Gastroesophageal sphincter (tissue), 4 donors: Measurements from ENCODE around the gene LARGE1. TPM values are rescaled to one million over a fixed set of nuclear protein-coding genes. Genes with fewer than 3 reads are reported as not detected.

Experiments
- ATAC-seq: fragments of 150-250 bp; one replicate; pipeline ENCODE4 v1.9.1; 2016; ENCODE audit warnings: mild to moderate bottlenecking, moderate library complexity
- H3K27ac ChIP-seq, 4 donors: fragments of 200-600 bp; sonication (generic) in 3 of 4; 1 replicate in 3 of 4; 2 replicates in 1 of 4; pipeline ENCODE4 v1.5.1; 2016 to 2019
- H3K27me3 ChIP-seq: fragments of 200-600 bp; sonication (generic); one replicate; pipeline ENCODE4 v1.5.1; 2019
- H3K36me3 ChIP-seq, 2 donors: fragments of 200-600 bp; sonication (generic); one replicate each; pipeline ENCODE4 v1.5.1; 2019; ENCODE audit warnings: control low read depth in 1 of 2
- H3K4me1 ChIP-seq, 3 donors: fragments of 200-600 bp; sonication (generic); 1 replicate in 2 of 3; 2 replicates in 1 of 3; pipeline ENCODE4 v1.5.1; 2016 to 2019; ENCODE audit warnings: control low read depth in 2 of 3
- H3K4me3 ChIP-seq, 2 donors: fragments of 200-600 bp; sonication (generic); one replicate each; pipeline ENCODE4 v1.5.1; 2019; ENCODE audit warnings: mild to moderate bottlenecking in 1 of 2, moderate library complexity in 1 of 2
- H3K9me3 ChIP-seq, 3 donors: fragments of 200-600 bp; sonication (generic); one replicate each; pipeline ENCODE4 v1.5.1; 2017 to 2019; ENCODE audit warnings: control low read depth in 2 of 3
- EP300 ChIP-seq: sonication (generic); formaldehyde crosslinking; IDR thresholded peaks from one replicate; pipeline ENCODE4 v1.6.1; 2017; ENCODE audit warnings: antibody characterized with exemption, mild to moderate bottlenecking
- POLR2A ChIP-seq, 2 donors: fragments of 450-650 bp; IDR thresholded peaks; one replicate each; pipeline ENCODE4 v1.6.1; 2017; ENCODE audit warnings: antibody characterized with exemption in 2 of 2, mild to moderate bottlenecking in 2 of 2, moderate library complexity in 1 of 2
- POLR2AphosphoS5 ChIP-seq: sonication (generic); formaldehyde crosslinking; IDR thresholded peaks from one replicate; pipeline ENCODE4 v1.6.1; 2017; ENCODE audit warnings: antibody characterized with exemption
- WGBS, 2 donors: methylation state at CpG; one replicate each; pipeline ENCODE4 v1.1.5; 2018; ENCODE audit warnings: low coverage in 1 of 2; 5-methylcytosine and 5-hydroxymethylcytosine counted together
- total RNA-seq, 4 donors: library from RNA; depleted of rRNA; stranded (reverse); fragments of >200 nt; gene quantifications; one replicate each; pipeline ENCODE4 v1.1.0, GENCODE V29; 2016
- TF ChIP-seq, protein P1 (sequence below), 4 experiments: fragments of 200-600 bp in 2 of 4; fragments of 450-650 bp in 2 of 4; sonication (generic) in 1 of 4; IDR thresholded peaks; one replicate each; pipeline ENCODE4 v1.5.1; 2017 to 2019; ENCODE audit warnings: antibody characterized with exemption in 4 of 4, mild to moderate bottlenecking in 2 of 4, moderate library complexity in 2 of 4

Gene LARGE1
- 10 to 100 TPM; 23.0 to 67.8 (median 48.0) TPM for total RNA-seq

DNA sequence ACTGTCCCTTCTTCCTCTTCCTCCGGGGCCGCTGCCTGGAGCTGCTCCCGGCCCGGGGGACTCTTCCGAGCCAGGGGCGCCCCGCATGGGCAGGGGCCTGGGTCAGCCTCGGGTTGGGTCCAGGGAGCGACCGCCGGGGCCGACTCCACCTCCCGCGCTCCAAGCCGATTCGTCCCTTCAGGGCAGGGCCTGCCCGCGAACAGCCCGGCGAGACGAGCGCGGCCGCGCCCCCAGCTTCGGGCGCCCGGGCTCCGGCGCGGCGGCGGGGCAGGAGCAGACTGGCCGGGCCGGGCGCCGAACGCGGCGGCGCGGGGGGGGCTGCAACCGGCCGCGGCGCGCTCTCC is at the start of gene LARGE1:
Gene LARGE1, minus strand, starts transcription at position 280 of the 344 bp plus-strand sequence.
- no CpG with 5 or more reads among the region's 47 CpGs for WGBS, 2 donors

DNA sequence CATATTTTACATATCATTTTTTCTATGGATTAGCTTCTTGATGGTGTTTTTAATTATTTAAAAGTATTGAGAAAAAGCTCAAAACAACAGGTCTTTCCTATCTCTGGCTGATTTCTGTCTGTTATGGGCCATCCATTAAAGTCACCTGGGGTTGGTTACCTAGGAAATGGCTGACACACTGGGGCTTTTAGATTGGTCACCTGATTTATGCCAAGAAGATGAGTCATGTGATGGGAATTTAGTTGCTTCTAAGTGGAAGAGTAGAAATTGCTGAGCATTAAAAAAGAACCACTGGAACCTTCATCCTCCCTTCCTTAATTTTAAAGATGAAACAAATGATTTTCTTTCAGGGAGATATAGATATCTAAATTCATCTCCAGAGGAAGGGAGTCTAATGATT is 48.8 kb upstream of the LARGE1 start:
- no peak for ATAC-seq
- H3K9me3 ChIP-seq: no peaks in the 10 kb centered on the region
- no peak overlapping the region for H3K4me3 ChIP-seq
- no peaks in the 10 kb centered on the region for H3K4me1 ChIP-seq
- peaks cover 5% of the 10 kb centered on the region for H3K27me3 ChIP-seq
- no peak overlapping the region for H3K27ac ChIP-seq
- H3K36me3 ChIP-seq: no peaks in the 10 kb centered on the region
- TF ChIP-seq, protein P1, sequence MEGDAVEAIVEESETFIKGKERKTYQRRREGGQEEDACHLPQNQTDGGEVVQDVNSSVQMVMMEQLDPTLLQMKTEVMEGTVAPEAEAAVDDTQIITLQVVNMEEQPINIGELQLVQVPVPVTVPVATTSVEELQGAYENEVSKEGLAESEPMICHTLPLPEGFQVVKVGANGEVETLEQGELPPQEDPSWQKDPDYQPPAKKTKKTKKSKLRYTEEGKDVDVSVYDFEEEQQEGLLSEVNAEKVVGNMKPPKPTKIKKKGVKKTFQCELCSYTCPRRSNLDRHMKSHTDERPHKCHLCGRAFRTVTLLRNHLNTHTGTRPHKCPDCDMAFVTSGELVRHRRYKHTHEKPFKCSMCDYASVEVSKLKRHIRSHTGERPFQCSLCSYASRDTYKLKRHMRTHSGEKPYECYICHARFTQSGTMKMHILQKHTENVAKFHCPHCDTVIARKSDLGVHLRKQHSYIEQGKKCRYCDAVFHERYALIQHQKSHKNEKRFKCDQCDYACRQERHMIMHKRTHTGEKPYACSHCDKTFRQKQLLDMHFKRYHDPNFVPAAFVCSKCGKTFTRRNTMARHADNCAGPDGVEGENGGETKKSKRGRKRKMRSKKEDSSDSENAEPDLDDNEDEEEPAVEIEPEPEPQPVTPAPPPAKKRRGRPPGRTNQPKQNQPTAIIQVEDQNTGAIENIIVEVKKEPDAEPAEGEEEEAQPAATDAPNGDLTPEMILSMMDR (IDR thresholded peaks at IDR 0.05): no peak
- TF ChIP-seq POLR2AphosphoS5 (no peak), POLR2A (IDR thresholded peaks at IDR 0.05) (no peak), EP300 (no peak)

More for the DNA sequence above, at the start of gene LARGE1:
- peak; percentile 11 for ATAC-seq
- H3K27me3 ChIP-seq: no peaks in the 10 kb centered on the region
- H3K36me3 ChIP-seq: no peaks in the 10 kb centered on the region
- H3K9me3 ChIP-seq: no peaks in the 10 kb centered on the region
- H3K4me3 ChIP-seq: peak within 1 kb of the TSS; percentile 91 to 92
- peak within 1 kb of the TSS; percentile 50 to 91 (median 90) for H3K27ac ChIP-seq
- H3K4me1 ChIP-seq: peaks cover 0 to 62% (median 15%) of the 10 kb centered on the region in 3 donors
- TF ChIP-seq POLR2AphosphoS5: no peak

DNA sequence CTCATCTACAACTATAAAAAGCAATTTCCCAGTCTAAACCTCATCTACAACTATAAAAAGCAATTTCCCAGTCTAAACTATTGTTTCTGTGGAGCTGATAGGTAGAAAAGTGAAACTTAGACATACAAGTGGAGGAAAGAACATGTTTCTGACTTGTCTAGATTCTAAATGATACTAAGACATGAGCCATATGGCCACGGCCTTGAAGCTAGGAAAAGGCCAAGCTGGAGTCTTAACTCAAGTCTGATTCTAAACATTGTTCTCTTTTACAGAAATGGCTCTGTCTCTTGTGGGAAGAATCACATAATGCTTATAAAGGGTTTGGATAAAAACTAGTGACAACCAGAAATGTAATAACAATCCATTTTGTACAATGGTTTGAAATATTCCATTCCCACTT is 43.8 kb upstream of the LARGE1 start:
- Histone ChIP-seq H3K4me3 (no peak overlapping the region), H3K27ac (no peak overlapping the region), H3K4me1 (no peaks in the 10 kb centered on the region), H3K36me3 (no peaks in the 10 kb centered on the region), H3K9me3 (no peaks in the 10 kb centered on the region), H3K27me3 (no peaks in the 10 kb centered on the region)
- no peak for TF ChIP-seq EP300
- no peak for TF ChIP-seq POLR2AphosphoS5
- no peak for TF ChIP-seq POLR2A (IDR thresholded peaks at IDR 0.05)
- TF ChIP-seq, protein P1 (IDR thresholded peaks at IDR 0.05): no peak
- no peak for ATAC-seq
- WGBS, 2 donors: 36 to 43% methylated on average over 1 of the region's 1 CpG

DNA sequence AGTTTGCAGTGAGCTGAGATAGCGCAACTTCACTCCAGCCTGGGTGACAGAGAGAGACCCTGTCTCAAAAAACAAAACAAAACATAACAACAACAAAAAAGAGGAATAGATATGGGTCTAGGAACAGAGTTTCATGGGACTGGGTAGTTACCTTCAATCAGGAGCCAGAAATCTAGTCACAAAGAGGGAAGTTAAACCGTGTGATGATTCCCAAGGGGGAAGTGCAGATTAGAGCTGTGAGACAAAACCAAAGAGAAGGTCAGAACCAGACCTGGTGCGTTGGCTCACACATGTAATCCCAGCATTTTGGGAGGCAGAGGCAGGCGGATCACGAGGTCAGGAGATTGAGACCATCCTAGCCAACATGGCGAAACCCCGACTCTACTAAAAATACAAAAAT is 42.1 kb upstream of the LARGE1 start:
- no peak for TF ChIP-seq POLR2AphosphoS5
- no peak for TF ChIP-seq POLR2A (IDR thresholded peaks at IDR 0.05)
- TF ChIP-seq EP300: no peak
- TF ChIP-seq, protein P1 (IDR thresholded peaks at IDR 0.05): no peak
- H3K4me1 ChIP-seq: no peaks in the 10 kb centered on the region
- ATAC-seq: no peak
- no peaks in the 10 kb centered on the region for H3K9me3 ChIP-seq
- no peak overlapping the region for H3K4me3 ChIP-seq
- WGBS, 2 donors: 60 to 94% methylated on average over 4 to 7 of the region's 7 CpGs
- no peaks in the 10 kb centered on the region for H3K36me3 ChIP-seq
- H3K27ac ChIP-seq: no peak overlapping the region
- no peaks in the 10 kb centered on the region for H3K27me3 ChIP-seq

DNA sequence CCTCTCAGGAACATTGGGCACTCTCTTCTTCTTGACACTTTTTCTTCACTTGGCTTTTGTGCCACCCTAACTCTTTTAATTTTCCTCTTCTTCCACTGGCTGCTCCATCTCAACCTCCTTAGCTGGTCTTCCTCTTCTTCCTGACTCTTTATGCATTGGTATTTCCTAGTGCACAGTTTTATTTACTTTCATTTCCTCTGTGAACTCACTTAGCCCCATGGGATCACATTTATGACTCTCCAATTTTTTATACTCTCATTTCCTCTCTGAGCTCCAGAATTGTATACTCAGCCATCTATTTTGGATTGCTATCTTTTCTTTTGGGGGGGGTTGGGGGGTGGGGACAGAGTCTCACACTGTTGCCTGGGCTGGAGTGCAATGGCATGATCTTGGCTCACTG is 38.5 kb upstream of the LARGE1 start:
- H3K27ac ChIP-seq: no peak overlapping the region
- H3K36me3 ChIP-seq: no peaks in the 10 kb centered on the region
- H3K9me3 ChIP-seq: no peaks in the 10 kb centered on the region
- H3K27me3 ChIP-seq: no peaks in the 10 kb centered on the region
- TF ChIP-seq POLR2A (IDR thresholded peaks at IDR 0.05) (no peak), EP300 (no peak), POLR2AphosphoS5 (no peak)
- TF ChIP-seq, protein P1 (IDR thresholded peaks at IDR 0.05): no peak
- no peaks in the 10 kb centered on the region for H3K4me1 ChIP-seq
- ATAC-seq: no peak
- H3K4me3 ChIP-seq: no peak overlapping the region

DNA sequence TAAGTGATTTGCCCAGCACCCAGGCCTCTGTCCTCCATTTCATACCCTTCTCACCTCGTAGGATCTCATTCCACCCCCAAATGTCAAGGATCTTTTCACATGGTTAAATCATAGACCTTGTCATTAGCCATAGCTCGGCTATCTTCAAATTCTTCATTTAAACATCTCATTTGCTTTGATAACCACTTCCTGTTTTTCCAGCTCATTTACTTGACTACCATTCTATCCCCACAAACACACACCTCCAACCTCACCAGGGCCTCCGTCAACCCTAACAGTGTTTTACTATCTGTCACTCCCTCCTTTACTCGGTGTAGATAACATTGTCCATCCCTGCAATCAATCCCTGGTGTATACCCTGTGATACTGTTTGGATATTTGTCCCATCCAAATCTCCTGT is 36.8 kb upstream of the LARGE1 start:
- no peak for ATAC-seq
- peaks cover 5% of the 10 kb centered on the region for H3K27me3 ChIP-seq
- H3K27ac ChIP-seq: no peak overlapping the region
- no peaks in the 10 kb centered on the region for H3K9me3 ChIP-seq
- no peaks in the 10 kb centered on the region for H3K4me1 ChIP-seq
- H3K36me3 ChIP-seq: no peaks in the 10 kb centered on the region
- TF ChIP-seq POLR2AphosphoS5 (no peak), POLR2A (IDR thresholded peaks at IDR 0.05) (no peak), EP300 (no peak)
- TF ChIP-seq, protein P1 (IDR thresholded peaks at IDR 0.05): no peak
- H3K4me3 ChIP-seq: no peak overlapping the region
- 67 to 69% methylated on average over 3 to 4 of the region's 4 CpGs for WGBS, 2 donors
